ENCODE data around the gene SPEM2.

SPEM2 gene

DNA sequence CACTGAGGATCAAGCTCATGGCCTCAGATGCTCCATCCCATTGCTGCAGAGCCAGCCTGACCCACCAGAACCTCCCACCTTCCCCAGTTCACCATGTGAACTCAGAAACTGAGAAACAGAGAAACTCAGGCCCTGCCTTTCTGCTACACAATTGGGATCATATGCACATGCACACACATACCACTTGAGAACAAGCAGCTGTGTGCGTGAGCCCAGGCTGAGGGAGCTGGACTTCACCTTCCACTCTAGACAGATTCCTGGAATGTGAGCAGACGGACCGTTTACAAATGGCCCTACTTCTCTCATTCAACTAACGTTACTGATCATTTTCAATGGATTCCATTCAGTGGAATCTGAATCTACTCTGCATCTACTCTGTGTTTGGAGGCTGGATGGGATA is 1.7 kb upstream of the SPEM2 start:
- DNase-seq: no peak

DNA sequence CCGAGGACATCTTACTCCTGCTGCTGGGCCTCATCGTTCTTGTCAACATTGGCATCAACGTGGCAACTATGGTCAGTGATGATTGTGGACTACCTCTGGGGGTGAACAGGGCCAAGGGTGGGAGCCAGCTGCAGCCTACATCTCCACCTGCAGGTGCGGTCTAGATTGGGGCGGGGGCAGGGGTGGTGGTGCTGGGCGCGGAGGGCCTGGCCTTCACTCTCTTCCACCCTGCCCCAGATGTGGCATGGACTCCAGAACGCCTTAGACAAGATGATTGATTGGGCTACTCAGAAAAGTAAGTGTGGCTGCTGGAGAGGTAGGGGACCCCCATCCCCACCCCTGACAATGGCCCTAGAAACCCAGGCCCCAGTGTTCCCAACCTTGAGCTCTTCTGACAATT is 340 bp downstream of the SPEM2 start:
- DNase-seq: no peak

DNA sequence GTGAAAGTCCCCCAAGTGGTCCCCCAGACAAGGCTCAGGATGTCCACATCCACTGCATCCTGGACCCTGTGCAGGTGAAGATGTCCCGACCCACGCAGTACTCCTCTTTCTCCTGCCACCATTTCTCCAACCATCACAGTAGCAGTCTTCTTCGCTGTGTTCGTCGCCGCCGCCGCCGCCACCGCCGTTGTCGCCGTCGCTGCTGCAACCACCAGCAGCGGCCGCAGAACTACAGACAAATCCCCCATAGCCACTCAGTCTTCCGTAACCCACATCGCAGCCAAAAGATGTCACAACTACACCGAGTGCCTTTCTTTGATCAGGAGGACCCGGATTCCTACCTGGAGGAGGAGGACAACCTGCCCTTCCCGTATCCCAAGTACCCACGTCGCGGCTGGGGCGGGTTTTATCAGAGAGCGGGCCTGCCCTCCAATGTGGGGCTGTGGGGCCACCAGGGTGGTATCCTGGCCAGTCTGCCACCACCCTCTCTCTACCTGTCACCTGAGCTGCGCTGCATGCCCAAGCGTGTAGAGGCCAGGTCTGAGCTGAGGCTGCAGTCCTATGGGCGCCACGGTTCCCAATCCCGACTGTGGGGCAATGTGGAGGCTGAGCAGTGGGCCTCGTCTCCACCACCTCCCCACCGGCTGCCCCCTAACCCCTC is 917 bp downstream of the SPEM2 start:
- DNase-seq: no peak

DNA sequence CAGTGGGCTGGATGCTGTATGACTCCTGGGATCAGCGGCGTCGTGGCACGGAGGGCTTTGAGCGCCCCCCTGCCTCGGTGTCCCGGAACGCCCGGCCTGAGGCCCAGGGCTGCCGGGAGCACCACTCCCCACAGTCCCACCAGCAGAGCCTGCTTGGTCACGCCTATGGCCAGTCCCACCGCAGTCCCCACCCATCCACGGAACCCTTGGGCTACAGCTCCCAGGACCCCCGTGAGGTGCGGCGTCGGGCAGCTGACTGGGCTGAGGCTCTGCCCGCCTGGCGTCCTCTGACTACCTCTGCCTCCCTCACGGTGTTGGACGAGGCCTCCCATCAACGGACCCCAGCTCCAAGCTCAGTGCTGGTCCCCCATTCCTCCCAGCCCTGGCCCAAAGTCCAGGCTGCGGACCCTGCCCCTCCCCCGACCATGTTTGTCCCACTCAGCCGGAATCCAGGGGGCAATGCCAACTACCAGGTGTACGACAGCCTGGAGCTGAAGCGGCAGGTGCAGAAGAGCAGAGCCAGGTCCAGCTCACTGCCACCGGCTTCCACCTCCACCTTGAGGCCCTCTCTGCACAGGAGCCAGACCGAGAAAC is 1.6 kb downstream of the SPEM2 start:
- no peak for DNase-seq

DNA sequence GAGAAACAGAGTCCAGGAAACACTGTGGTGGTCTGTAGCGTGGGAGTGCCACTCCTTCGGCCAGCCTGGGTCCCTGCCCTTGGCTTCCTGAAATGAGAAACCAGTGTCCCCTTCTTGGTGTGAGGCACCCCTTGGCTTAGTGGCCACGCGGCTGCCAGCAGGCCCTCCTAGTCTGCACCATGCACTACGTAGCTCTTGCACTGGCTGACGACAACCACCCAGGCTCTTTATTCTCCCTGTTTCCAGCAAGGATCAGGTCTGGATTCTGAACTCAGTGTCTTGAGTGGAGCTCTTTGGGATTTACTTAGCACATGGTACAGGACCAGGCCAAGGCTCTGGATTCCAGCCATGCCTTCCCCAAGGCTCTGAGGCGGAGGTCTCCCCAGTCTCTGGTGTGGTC is 2.1 kb downstream of the SPEM2 start:
- DNase-seq: no peak

DNA sequence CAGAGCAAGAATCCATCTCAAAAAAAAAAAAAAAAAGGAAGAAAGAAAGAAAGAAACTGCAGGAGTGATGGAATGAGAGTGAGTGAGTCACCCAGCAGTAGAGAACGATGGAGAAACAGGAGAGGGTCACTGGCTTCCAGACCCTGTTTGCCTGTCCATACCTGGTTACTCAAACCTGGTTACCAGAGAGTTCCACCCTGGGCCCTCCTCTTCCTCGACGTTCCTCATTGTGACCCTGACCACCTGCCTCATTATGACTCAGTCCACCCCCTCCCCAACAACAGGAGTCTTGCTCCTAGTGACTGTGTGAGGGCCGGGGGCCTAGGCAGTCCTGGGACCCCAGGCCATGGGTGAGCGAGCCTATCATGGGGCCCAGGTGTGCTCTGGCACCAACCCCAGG is 3.1 kb downstream of the SPEM2 start, which contains the start of gene SPEM3:
TSS of gene SPEM3 (plus strand) at position 301 of the 400 bp plus-strand sequence. CDS start at position 347, 46 bp downstream.
- no peak for DNase-seq

DNA sequence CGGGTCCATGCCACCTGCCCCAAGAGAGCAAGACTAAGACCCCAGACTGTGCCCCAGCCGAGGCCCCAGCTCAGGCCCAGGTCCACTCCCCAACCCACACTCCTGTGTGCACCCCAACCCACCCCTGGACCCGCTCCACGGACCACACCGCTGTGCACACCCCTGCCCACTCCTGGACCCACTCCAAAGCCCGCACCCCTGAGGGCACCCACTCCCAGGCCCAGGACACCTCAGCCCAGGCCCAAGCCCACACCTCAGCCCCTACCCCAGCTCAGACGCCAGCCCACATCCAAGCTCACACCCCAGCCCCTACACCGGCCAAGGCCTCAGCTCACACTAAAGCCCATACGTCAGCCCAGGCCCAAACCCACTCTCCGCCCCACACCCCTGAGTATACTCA is 4.3 kb downstream of the SPEM2 start:
- no peak for DNase-seq

DNA sequence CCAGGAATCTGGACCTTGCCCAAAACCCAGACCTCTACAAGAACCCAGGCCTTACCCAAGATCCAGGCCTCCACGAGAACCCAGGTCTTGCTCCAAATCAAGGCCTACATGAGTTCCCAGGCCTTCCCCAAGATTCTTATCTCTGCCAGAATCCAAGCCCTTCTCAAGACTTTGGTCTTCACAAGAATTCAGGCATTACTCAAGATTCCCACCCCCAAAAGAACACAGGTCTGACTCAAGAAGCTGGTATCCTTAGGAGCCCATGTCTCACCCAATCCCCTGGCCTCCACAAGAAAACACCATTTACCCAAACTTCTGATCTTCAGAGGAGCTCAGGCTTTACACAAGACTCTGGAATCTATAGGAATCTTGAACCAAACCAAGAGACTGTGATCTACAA is 5.8 kb downstream of the SPEM2 start:
- no peak for DNase-seq

DNA sequence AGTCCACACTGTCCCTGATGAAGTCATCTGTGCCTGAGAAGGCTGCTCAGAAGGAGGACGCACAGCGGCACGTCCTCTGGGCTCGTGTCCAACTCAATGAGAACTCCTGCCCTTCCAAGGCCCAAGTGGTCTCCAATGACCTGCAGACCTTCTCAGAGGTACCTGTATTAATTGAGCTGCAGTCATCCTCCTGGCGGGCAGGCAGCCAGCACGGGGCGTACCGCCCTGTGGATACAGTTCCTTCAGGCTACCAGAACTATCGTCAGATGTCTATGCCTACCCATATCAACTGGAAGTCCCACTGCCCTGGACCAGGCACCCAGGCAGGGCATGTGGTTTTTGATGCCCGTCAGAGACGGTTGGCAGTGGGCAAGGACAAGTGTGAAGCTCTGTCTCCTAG is 6.9 kb downstream of the SPEM2 start:
- DNase-seq: no peak

DNA sequence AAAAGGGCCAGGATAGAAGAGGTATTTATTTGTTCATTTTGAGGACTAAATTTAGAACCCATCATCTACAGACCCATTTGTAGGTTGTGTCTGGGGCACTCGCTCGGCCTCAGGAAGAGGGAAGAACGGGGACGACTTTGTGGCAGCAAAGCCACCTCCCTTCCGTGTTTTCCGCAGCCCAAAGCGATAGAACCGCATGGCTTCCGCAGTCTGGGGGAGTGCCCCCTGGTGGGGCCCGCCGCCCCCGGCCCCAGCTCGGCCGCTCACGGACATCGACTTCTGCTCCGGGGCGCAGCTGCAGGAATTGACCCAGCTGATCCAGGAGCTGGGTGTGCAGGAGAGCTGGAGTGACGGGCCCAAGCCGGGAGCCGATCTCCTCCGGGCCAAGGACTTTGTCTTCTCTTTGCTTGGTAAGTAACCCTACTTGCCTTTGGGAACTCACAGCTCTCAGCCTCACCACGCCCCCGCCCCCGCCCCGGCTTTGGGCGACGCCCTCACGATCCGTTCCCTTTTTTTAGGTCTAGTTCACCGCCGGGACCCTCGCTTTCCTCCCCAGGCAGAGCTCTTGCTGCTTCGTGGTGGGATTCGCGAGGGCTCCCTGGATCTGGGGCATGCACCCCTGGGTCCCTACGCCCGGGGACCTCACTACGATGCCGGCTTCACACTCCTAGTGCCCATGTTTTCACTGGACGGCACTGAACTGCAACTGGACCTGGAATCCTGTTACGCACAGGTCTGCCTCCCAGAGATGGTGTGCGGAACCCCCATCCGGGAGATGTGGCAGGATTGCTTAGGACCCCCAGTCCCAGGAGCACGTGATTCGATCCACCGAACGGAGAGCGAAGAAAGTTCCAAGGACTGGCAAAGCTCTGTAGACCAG is 10.5 kb downstream of the SPEM2 start:
- DNase-seq: peak; percentile 83

DNA sequence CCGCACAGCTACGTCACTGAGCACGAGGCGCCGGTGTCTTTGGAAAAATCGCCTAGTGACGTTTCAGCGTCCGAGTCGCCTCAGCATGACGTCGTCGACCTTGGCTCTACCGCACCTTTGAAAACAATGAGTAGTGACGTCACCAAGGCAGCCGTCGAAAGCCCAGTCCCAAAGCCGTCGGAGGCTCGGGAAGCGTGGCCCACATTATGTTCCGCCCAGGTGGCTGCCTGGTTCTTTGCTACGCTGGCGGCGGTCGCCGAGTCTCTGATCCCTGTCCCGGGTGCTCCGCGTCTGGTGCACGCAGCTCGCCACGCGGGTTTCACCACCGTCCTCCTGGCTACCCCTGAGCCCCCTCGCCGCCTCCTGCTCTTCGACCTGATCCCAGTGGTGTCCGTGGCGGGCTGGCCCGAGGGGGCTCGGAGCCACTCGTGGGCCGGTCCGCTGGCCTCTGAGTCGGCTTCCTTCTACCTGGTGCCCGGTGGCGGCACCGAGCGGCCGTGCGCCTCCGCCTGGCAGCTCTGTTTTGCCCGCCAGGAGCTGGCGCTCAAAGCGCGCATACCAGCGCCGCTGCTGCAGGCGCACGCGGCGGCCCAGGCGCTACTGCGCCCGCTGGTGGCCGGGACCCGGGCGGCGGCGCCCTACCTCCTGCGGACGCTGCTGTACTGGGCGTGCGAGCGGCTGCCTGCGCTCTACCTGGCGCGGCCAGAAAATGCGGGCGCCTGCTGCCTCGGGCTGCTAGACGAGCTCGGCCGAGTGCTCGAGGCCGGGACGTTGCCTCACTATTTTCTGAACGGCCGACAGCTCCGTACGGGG is 11.3 kb downstream of the SPEM2 start:
- peak; percentile 91 for DNase-seq

DNA sequence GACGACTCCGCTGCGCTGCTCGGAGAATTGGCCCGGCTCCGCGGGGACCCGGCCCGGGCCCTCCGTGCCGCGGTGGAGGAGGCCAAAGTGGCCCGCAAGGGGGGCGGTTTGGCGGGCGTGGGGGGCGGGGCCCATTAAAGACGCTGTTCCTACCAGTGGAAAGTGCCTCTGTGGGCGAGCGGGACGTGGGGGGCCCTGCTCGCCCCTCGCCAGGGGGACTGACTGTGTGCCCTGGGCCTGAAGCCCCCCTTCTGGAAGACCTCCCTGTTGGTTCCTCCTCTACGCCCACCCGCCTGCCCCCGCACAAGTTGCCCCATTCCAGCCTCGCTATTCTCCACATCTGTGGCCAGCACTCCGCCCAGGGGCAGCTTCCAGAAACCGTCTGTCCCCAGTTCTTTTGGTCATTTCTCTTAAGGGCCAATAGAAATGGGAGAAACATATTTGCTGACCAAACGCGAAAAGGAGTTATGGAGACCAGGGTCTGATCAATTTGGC is 12.0 kb downstream of the SPEM2 start:
- no peak for DNase-seq

DNA sequence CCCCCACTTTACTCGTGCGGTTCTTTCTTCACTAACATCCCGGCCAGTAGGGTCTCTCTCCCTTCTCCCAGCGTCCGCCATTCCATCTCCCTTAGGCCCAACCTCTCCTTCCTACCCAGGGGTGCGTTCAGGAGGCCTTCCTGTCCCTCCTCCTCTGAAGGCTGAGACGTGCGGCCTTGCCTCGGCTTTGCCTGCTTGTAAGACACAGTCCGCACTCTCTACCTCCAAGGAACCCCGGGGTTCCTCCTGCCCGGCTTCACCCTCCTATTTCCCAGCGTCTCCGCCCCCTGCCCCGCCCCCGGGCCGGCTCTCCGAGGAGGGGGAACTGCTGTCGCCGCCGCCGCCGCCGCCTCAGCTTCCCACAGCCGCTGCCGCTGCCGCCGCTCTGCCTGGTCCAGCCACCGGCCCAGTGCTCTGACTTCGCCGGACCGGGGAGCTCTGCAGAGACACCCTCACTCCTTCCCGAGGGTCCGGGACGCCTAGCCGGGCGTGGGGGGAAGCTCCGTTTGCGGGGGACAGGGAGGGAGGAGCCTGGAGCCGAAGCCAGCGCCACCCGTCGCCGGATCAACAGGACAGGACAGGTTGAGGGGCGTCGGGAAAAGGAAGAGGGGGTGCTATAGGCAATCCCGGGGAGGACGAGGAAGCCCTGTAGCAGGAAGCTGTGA is 12.7 kb downstream of the SPEM2 start:
- peak; percentile 80 for DNase-seq

DNA sequence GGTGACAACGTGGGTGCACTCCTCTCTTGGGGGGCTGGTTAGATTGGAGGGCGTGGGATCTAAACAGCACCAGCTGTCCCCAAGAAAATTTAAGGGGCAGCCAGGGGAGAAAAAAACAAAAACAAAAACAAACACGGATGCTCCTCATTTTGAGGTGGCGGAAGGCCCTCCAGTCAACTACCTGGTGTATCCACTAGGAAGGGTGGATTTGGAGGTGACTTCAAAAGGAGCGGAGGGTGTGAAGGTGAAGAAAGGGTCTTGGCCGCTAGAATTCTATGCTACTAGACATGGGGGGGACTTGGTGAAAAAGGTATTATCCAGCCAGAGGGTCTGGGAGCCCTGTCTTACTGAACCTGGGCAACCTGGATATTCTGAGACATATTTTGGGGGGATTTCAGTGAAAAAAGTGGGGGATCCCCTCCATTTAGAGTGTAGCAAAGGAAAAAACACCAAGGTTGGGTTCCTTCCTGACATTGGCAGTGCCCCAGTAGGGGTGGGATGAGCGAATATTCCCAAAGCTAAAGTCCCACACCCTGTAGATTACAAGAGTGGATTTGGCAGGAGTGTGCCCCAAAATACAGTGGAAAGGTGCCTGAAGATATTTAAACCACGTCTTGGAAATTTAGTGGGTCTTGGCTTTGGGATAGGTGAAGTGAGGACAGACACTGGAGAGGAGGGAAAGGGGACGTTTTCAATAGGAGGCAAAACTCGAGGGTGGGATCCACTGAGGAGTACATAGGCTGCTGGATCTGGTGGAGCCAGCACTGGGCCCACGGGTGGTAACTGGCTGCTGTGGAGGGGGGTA is 13.4 kb downstream of the SPEM2 start:
- no peak for DNase-seq

DNA sequence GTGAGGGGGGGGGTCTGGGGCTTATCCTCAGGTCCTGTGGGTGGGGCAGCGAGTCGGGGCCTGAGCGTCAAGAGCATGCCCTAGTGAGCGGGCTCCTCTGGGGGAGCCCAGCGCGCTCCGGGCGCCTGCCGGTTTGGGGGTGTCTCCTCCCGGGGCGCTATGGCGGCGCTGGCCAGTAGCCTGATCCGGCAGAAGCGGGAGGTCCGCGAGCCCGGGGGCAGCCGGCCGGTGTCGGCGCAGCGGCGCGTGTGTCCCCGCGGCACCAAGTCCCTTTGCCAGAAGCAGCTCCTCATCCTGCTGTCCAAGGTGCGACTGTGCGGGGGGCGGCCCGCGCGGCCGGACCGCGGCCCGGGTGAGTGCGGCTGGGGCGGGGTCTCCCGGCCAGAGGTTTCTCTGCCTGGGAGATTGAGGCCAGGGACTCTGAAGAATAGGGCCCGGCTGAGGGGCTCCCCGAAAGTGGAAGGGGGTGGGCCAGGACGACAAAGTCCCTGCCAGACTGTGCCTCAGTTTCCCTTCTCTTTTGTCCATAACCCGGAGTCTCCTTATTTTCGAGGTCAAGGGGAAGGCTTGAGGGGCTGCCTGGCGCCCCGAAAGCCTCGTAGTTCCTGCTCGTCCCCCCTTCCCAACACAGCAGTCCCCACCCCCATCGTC is 14.2 kb downstream of the SPEM2 start, which contains the start of gene FGF11:
TSS of gene FGF11 (plus strand) at position 51 of the 651 bp plus-strand sequence. CDS start at position 160, 109 bp downstream.
- DNase-seq: peak; percentile 65

DNA sequence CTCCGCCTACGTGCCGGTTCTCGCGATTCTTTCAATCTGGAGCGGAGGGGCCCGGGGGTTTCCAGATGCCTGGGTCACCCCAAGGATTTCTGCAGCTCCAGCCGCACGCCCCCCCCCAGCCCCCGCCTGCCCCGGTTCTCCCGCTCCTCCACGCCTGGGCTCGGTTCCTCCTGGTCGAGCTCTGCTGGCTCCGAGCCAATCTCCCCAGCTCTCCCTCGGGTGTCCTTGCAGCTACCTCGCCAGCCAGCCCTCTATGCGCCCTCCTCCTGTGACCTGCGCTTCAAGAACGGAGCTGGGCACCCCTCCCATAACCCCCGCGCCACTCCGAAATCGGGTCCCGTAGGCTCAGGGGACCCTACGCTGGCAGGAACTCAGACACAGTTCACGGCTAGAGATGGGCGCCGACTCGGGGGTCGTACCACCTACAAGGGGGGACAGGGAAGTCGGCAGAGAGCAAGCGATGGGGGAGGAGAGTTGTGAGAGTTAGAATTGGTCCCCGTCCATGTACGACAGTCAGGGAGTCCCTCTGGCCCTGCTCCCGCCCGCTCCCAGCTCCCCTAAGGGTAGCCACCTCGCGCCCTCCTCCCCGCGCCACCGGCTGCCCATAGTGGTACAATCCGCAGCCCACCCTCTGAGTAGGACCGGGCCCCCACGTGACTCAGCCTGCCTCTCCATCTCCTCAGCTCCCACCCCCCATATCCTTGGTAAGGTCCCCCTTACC is 14.9 kb downstream of the SPEM2 start:
- DNase-seq: peak; percentile 79

DNA sequence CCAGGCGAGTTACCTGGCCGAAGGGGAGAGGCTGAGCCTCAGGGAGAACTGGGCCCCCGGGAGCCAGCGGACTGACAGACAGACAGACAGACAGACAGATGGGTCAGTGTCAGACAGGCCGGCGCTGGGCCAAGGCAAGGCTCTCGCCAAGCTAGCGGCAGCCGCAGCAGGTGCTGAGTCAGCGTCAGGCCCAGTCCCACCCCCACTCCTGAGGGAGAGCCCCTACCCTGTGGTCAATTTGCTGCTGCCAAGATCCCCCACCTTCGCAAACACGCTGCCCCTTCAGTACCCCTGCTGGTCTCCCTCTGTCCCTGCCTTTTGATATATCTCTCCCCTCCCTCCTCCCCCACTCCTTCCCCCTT is 15.4 kb downstream of the SPEM2 start:
- peak; percentile 64 for DNase-seq

DNA sequence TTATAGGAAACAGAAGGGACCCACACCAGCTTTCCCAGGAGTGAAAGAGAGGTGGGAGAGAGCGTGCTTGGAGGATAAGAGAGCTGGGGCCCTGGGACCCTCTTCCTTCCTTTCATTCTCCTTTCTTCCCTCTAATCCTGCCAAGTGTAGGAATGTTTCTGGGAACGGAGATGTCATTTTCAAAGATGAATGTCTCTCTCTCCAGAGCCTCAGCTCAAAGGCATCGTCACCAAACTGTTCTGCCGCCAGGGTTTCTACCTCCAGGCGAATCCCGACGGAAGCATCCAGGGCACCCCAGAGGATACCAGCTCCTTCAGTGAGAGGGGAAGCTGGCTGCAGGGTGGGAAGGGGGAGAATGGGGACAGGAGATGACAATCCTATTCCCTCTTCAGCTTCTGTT is 15.8 kb downstream of the SPEM2 start:
- DNase-seq: no peak

DNA sequence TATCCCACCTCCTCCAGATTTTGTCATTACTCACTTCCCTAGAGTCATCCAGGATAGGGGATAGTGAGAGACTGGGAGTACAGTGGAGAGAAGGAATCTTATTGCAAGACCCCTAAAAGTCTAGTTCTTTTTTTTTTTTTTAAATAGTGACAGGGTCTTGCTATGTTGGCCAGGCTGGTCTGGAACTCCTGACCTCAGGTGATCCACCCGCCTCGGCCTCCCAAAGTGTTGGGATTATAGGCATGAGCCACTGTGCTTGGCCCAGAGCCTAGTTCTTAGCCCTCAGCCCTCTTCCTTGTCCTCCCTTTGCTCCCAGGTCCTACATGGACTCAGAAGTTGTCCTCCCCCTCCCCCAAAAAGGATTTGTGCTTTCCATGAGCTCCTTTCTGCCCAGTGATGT is 16.7 kb downstream of the SPEM2 start:
- no peak for DNase-seq
